Neuronal stem cell (in vitro differentiated cells): Measurements from ENCODE around the gene NCEH1.

Experiments
- DNase-seq: peaks from one replicate; pipeline ENCODE4 v3.0.0-alpha.2; 2013; ENCODE audit warnings: low spot score
- H2AFZ ChIP-seq: one replicate; pipeline ENCODE4 v1.6.1; 2013; ENCODE audit warnings: mild to moderate bottlenecking, low read length, inconsistent platforms
- H2AK5ac ChIP-seq: 2 replicates; pipeline ENCODE4 v1.6.1; 2013; ENCODE audit warnings: low read depth, mild to moderate bottlenecking, inconsistent platforms, low read length, moderate library complexity, mixed read lengths
- H2BK120ac ChIP-seq: 2 replicates; pipeline ENCODE4 v1.6.1; 2013; ENCODE audit warnings: low read depth, mild to moderate bottlenecking, inconsistent platforms, low read length, moderate library complexity, mixed read lengths
- H2BK12ac ChIP-seq: one replicate; pipeline ENCODE4 v1.6.1; 2013; ENCODE audit warnings: low read length, inconsistent platforms
- H2BK15ac ChIP-seq: 2 replicates; pipeline ENCODE4 v1.6.1; 2013; ENCODE audit warnings: mild to moderate bottlenecking, low read length, inconsistent platforms, mixed read lengths
- H2BK5ac ChIP-seq: one replicate; pipeline ENCODE4 v1.6.1; 2013; ENCODE audit warnings: inconsistent platforms, mild to moderate bottlenecking, low read length, moderate library complexity
- H3K14ac ChIP-seq: one replicate; pipeline ENCODE4 v1.6.1; 2013; ENCODE audit warnings: low read length, inconsistent platforms
- H3K18ac ChIP-seq: 2 replicates; pipeline ENCODE4 v1.6.1; 2013; ENCODE audit warnings: low read length, inconsistent platforms
- H3K23ac ChIP-seq: 2 replicates; pipeline ENCODE4 v1.6.1; 2013; ENCODE audit warnings: low read depth, mild to moderate bottlenecking, mixed read lengths, low read length, inconsistent platforms; ENCODE audit not compliant: poor library complexity
- H3K27ac ChIP-seq: replicated peaks from 3 replicates; pipeline ENCODE4 v1.5.1; 2013; ENCODE audit warnings: low read length, inconsistent platforms
- H3K27me3 ChIP-seq, 3 experiments: 2 replicates each; pipeline ENCODE4 v1.6.1; 2013; ENCODE audit warnings: low read length in 3 of 3, mild to moderate bottlenecking in 2 of 3, inconsistent platforms in 1 of 3, low read depth in 1 of 3, mixed read lengths in 1 of 3, moderate library complexity in 1 of 3; ENCODE audit not compliant: control insufficient read depth in 3 of 3, insufficient read depth in 3 of 3
- H3K36me3 ChIP-seq, 2 donors: replicated peaks in 1 of 2; 2 replicates each; pipeline ENCODE4 v1.6.1; 2013; ENCODE audit warnings: low read length in 2 of 2; ENCODE audit not compliant: control insufficient read depth in 2 of 2, insufficient read depth in 2 of 2
- H3K4ac ChIP-seq: 2 replicates; pipeline ENCODE4 v1.6.1; 2013; ENCODE audit warnings: inconsistent platforms, mild to moderate bottlenecking, low read length, moderate library complexity
- H3K4me1 ChIP-seq, 2 donors: 1 replicate in 1 of 2; 2 replicates in 1 of 2; pipeline ENCODE4 v1.6.1; 2013; ENCODE audit warnings: low read length in 2 of 2, low read depth in 1 of 2; ENCODE audit not compliant: control insufficient read depth in 2 of 2, insufficient read depth in 1 of 2
- H3K4me2 ChIP-seq: one replicate; pipeline ENCODE4 v1.6.1; 2013; ENCODE audit warnings: mild to moderate bottlenecking, low read length, inconsistent platforms; ENCODE audit not compliant: insufficient read depth, poor library complexity, severe bottlenecking
- H3K4me3 ChIP-seq, 2 donors: 2 replicates each; pipeline ENCODE4 v1.5.1; 2013; ENCODE audit warnings: low read length in 2 of 2, mild to moderate bottlenecking in 2 of 2, inconsistent platforms in 1 of 2, moderate library complexity in 1 of 2
- H3K79me1 ChIP-seq: one replicate; pipeline ENCODE4 v1.6.1; 2013; ENCODE audit warnings: low read depth, mild to moderate bottlenecking, inconsistent platforms, low read length, moderate library complexity
- H3K9ac ChIP-seq: one replicate; pipeline ENCODE4 v1.6.1; 2013; ENCODE audit warnings: mild to moderate bottlenecking, low read depth, low read length, inconsistent platforms; ENCODE audit not compliant: poor library complexity
- H3K9me3 ChIP-seq, 2 donors: replicated peaks in 1 of 2; 2 replicates each; pipeline versions ENCODE3 to v1.6.1; 2013; ENCODE audit warnings: low read length in 2 of 2, mild to moderate bottlenecking in 2 of 2, inconsistent platforms in 1 of 2, low read depth in 1 of 2, mixed read lengths in 1 of 2, moderate library complexity in 1 of 2; ENCODE audit not compliant: control insufficient read depth in 2 of 2, insufficient read depth in 1 of 2
- H4K8ac ChIP-seq: one replicate; pipeline ENCODE4 v1.6.1; 2013; ENCODE audit warnings: low read depth, mild to moderate bottlenecking, inconsistent platforms, low read length, moderate library complexity
- H4K91ac ChIP-seq: one replicate; pipeline ENCODE4 v1.6.1; 2013; ENCODE audit warnings: low read length, low read depth, mild to moderate bottlenecking, inconsistent platforms; ENCODE audit not compliant: poor library complexity
- WGBS, 2 donors: extraction: QIAGEN DNeasy Blood & Tissue Kit; methylation state at CpG; one replicate each; pipeline ENCODE4 v1.1.7; 2013; ENCODE audit warnings: missing lambda C conversion rate in 2 of 2, mixed read lengths in 1 of 2; ENCODE audit not compliant: insufficient read length in 2 of 2, insufficient replicate concordance in 1 of 2; ENCODE audit errors: extremely low coverage in 2 of 2; 5-methylcytosine and 5-hydroxymethylcytosine counted together

NCEH1 gene

GRCh38 chr3:172624999-172625398, 85.9 kb downstream of the NCEH1 start:
- no CpG with 5 or more reads among the region's 9 CpGs for WGBS, 2 donors
- Histone ChIP-seq H3K14ac (no peak overlapping the region), H3K4me2 (no peak overlapping the region), H2BK12ac (no peak overlapping the region), H3K36me3 (no peaks in the 10 kb centered on the region), H3K4me1 (no peaks in the 10 kb centered on the region), H3K4ac (no peak overlapping the region), H4K91ac (no peak overlapping the region), H4K8ac (no peak overlapping the region), H2AFZ (no peak overlapping the region), H3K4me3 (no peak overlapping the region), H2BK120ac (no peak overlapping the region), H3K23ac (no peak overlapping the region), H3K27me3 (no peaks in the 10 kb centered on the region), H2BK15ac (no peak overlapping the region), H2BK5ac (no peak overlapping the region), H3K27ac (no peak overlapping the region), H3K9ac (no peak overlapping the region), H3K79me1 (no peaks in the 10 kb centered on the region), H3K9me3 (no peaks in the 10 kb centered on the region), H2AK5ac (no peak overlapping the region), H3K18ac (no peak overlapping the region)
- DNase-seq = no peak

DNA sequence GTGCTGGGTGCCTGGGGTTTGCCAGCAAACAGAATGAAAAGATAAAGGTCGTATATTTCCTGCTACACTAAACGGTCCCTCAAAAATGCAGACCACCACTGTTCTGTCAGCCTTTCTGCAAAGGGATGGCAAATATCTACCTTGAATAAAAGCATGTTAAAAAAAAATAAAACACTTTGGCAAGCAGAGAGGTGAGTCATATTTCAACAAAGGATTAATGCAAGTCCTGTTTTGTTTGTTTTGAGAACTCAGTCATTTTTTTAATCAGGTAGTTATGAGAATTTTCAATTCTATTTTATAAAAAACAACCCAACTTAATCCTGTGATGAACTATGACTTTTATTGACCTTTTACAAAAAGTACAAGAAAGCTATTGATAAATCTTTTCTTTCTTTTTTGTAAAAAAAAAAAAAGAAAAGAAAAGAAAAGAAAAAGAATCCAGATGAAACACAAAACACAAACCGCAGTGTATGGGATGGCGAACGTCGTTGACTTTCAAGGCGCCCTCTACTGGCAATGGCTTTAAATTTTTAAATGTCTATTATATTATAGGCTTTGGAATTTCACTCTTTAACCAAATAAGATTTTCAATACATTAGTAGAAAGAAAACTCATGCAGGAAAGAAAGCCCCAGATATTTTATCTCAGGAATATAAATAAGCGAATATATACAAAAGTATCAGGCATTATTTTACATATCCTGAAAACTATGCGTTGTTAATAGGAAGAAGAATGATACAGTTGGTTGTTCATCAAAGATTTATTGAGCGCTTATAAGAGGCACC, 87.8 kb downstream of the NCEH1 start:
- Histone ChIP-seq H4K91ac (no peak overlapping the region), H3K4ac (no peak overlapping the region), H2AK5ac (no peak overlapping the region), H3K79me1 (no peaks in the 10 kb centered on the region), H4K8ac (no peak overlapping the region), H3K14ac (no peak overlapping the region), H3K4me1 (no peaks in the 10 kb centered on the region), H3K9me3 (no peaks in the 10 kb centered on the region), H3K27me3 (no peaks in the 10 kb centered on the region), H3K23ac (no peak overlapping the region), H3K9ac (no peak overlapping the region), H3K36me3 (no peaks in the 10 kb centered on the region), H3K18ac (no peak overlapping the region), H2BK5ac (no peak overlapping the region), H3K27ac (no peak overlapping the region), H2AFZ (peak overlapping the region; percentile 43), H3K4me3 (no peak overlapping the region), H2BK15ac (no peak overlapping the region), H2BK12ac (no peak overlapping the region), H3K4me2 (no peak overlapping the region), H2BK120ac (no peak overlapping the region)
- no peak for DNase-seq
- WGBS, 2 donors = no CpG with 5 or more reads among the region's 10 CpGs

DNA sequence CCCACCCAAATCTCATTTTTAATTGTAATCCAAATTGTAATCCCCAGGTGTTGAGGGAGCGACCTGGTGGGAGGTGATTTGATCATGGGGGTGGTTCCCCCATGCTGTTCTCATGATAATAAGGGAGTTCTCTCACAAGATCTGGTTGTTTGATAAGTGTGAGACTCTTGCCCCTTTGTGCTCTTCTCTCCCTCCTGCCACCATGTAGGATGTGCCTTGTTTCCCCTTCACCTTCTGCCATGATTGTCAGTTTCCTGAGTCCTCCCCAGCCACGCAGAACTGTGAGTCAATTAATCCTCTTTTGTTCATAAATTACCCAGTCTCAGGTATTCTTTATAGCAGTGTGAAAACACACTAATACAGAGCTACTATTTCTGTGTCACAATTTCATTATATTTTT, 88.7 kb downstream of the NCEH1 start:
- Histone ChIP-seq H3K27ac (no peak overlapping the region), H2BK15ac (no peak overlapping the region), H4K8ac (no peak overlapping the region), H3K14ac (no peak overlapping the region), H3K4me3 (no peak overlapping the region), H4K91ac (no peak overlapping the region), H2AK5ac (no peak overlapping the region), H3K18ac (no peak overlapping the region), H3K4me1 (no peaks in the 10 kb centered on the region), H3K4ac (no peak overlapping the region), H3K79me1 (no peaks in the 10 kb centered on the region), H2BK12ac (no peak overlapping the region), H3K9me3 (no peaks in the 10 kb centered on the region), H3K4me2 (no peak overlapping the region), H2BK120ac (no peak overlapping the region), H2BK5ac (no peak overlapping the region), H3K23ac (no peak overlapping the region), H3K36me3 (no peaks in the 10 kb centered on the region), H3K27me3 (no peaks in the 10 kb centered on the region), H3K9ac (no peak overlapping the region), H2AFZ (no peak overlapping the region)
- no CpG with 5 or more reads among the region's 2 CpGs for WGBS, 2 donors
- DNase-seq = no peak

DNA sequence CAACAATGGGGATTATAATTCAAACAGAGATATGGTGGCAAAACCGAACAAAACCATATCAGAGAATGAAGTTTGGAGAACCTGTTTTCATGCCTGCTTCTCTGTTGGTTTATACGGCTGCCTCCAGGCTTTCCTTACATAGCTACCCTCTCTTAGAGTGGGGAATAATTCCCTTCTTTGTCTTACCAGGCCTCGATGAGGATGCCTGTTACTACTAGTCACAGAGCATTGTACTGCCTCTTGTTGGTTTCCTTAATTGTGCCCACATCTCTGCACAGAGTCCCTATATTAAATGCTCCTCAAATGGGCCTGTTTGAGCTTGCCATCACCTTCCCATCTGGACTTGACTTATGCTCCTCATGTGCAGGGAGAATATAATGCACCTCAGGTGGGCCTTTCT, 92.9 kb downstream of the NCEH1 start:
- H2AK5ac ChIP-seq = no peak overlapping the region
- H2BK5ac ChIP-seq = no peak overlapping the region
- no peaks in the 10 kb centered on the region for H3K27me3 ChIP-seq
- no peak overlapping the region for H2BK15ac ChIP-seq
- H2BK12ac ChIP-seq = no peak overlapping the region
- H3K4me3 ChIP-seq = no peak overlapping the region
- H3K27ac ChIP-seq = no peak overlapping the region
- H3K14ac ChIP-seq = no peak overlapping the region
- no peak overlapping the region for H4K91ac ChIP-seq
- H3K79me1 ChIP-seq = no peaks in the 10 kb centered on the region
- H3K9me3 ChIP-seq = no peaks in the 10 kb centered on the region
- DNase-seq = no peak
- no peak overlapping the region for H3K4me2 ChIP-seq
- no peak overlapping the region for H2AFZ ChIP-seq
- no CpG with 5 or more reads among the region's 3 CpGs for WGBS, 2 donors
- no peak overlapping the region for H3K23ac ChIP-seq
- no peaks in the 10 kb centered on the region for H3K4me1 ChIP-seq
- no peak overlapping the region for H4K8ac ChIP-seq
- no peak overlapping the region for H3K9ac ChIP-seq
- no peak overlapping the region for H3K4ac ChIP-seq
- no peak overlapping the region for H3K18ac ChIP-seq
- no peaks in the 10 kb centered on the region for H3K36me3 ChIP-seq
- H2BK120ac ChIP-seq = no peak overlapping the region
